Natural killer cell (primary cell): ENCODE measurements around the gene SYNE2. TPM values are rescaled to one million over a fixed set of nuclear protein-coding genes. Genes with fewer than 3 reads are reported as not detected.

Experiments used
- ATAC-seq, 3 donors: fragments of 150-1000 bp in 2 of 3; fragments of 200-7000 bp in 1 of 3; cut with Tn5 transposase; 1 replicate in 1 of 3; 2 replicates in 2 of 3; pipeline ENCODE4 v1.10.0; 2021; ENCODE audit warnings: mild to moderate bottlenecking in 2 of 3, moderate library complexity in 2 of 3
- DNase-seq, 2 donors: peaks; one replicate each; pipeline versions ENCODE4 v3.0.0 to v3.0.0-alpha.2; 2013 to 2021; ENCODE audit warnings: mixed read lengths in 1 of 2
- H3K27ac ChIP-seq: one replicate; pipeline ENCODE4 v1.5.1; 2013; ENCODE audit warnings: mild to moderate bottlenecking, low read length
- H3K27me3 ChIP-seq: one replicate; pipeline ENCODE4 v1.6.1; 2013; ENCODE audit warnings: low read length; ENCODE audit not compliant: control insufficient read depth, insufficient read depth
- H3K36me3 ChIP-seq: one replicate; pipeline ENCODE4 v1.6.1; 2013; ENCODE audit warnings: low read length; ENCODE audit not compliant: control insufficient read depth, insufficient read depth
- H3K4me1 ChIP-seq: one replicate; pipeline ENCODE4 v1.6.1; 2013; ENCODE audit warnings: low read length; ENCODE audit not compliant: control insufficient read depth, insufficient read depth
- H3K4me3 ChIP-seq: one replicate; pipeline ENCODE4 v1.5.1; 2013; ENCODE audit warnings: low read length
- H3K9me3 ChIP-seq: one replicate; pipeline ENCODE4 v1.6.1; 2013; ENCODE audit warnings: low read length; ENCODE audit not compliant: control insufficient read depth, insufficient read depth
- H3K27ac Mint-ChIP-seq, 2 donors: one replicate each; pipeline ENCODE4 v1.8.0; 2022; ENCODE audit warnings: mild to moderate bottlenecking in 2 of 2, mixed read lengths in 2 of 2, moderate library complexity in 1 of 2
- H3K27me3 Mint-ChIP-seq, 2 donors: one replicate each; pipeline ENCODE4 v1.8.0; 2022; ENCODE audit warnings: low read depth in 2 of 2, mixed read lengths in 2 of 2
- H3K36me3 Mint-ChIP-seq: one replicate; pipeline ENCODE4 v1.8.0; 2022; ENCODE audit warnings: mixed read lengths
- H3K4me1 Mint-ChIP-seq, 2 donors: one replicate each; pipeline ENCODE4 v1.8.0; 2022; ENCODE audit warnings: mixed read lengths in 2 of 2
- H3K4me3 Mint-ChIP-seq: one replicate; pipeline ENCODE4 v1.8.0; 2022; ENCODE audit warnings: mild to moderate bottlenecking, moderate library complexity, mixed read lengths
- H3K9me3 Mint-ChIP-seq, 2 donors: one replicate each; pipeline ENCODE4 v1.8.0; 2022; ENCODE audit warnings: mixed read lengths in 2 of 2
- WGBS: methylation state at CpG from one replicate; pipeline ENCODE4 v1.1.7; 2013; ENCODE audit warnings: missing lambda C conversion rate; ENCODE audit not compliant: insufficient coverage; 5-methylcytosine and 5-hydroxymethylcytosine counted together
- intact Hi-C: fragments of 100-400 bp; cut with micrococcal nuclease; formaldehyde crosslinking; loops from one replicate; pipeline ENCODE4 v1.14.2; 2022
- total RNA-seq, 4 donors: library from RNA; stranded (reverse); fragments of 120-200 nt in 1 of 4; gene quantifications; one replicate each; pipeline versions ENCODE4 v1.2.3 to v1.2.4, GENCODE V29; 2013 to 2022
- TF ChIP-seq, protein P1 (sequence below): fragments of 200-600 bp; IDR thresholded peaks from one replicate; pipeline ENCODE4 v1.8.0; 2022; ENCODE audit warnings: antibody characterized with exemption

SYNE2 gene
- total RNA-seq, 3 donors from 2014 or later (not counting 1 experiment from before 2014, with no cell fraction given), result 325 to 434 (median 373) TPM

DNA sequence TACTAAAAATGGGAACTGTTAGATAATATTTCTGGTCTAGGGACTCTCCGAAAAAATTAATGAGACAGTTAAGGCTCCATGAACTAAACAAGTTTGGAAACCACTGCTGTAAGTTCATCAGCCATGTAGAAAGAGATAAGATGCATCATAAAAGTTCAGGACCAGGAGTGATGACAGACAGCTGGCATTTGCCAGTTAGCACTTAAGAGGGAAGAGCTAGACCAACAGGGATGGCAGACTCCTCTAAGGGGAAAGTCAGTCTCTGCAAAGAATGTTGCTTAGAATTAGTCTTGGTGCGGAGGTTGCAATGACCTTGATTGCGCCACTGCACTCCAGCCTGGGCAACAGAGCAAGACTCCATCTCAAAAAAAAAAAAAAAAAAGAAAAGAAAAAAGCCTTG lies 129.4 kb downstream of the SYNE2 start:
- no peaks in the 10 kb centered on the region for H3K27me3 ChIP-seq
- DNase-seq (no peak), ATAC-seq (no peak)
- WGBS, result 98% methylated on average over 2 of the region's 3 CpGs
- no peaks in the 10 kb centered on the region for H3K4me1 ChIP-seq
- no peak overlapping the region for H3K27ac ChIP-seq
- H3K4me1 Mint-ChIP-seq, result no peaks in the 10 kb centered on the region
- H3K4me3 Mint-ChIP-seq, result no peak overlapping the region
- no peaks in the 10 kb centered on the region for H3K36me3 Mint-ChIP-seq
- no peak overlapping the region for H3K4me3 ChIP-seq
- intact Hi-C loops, result no loop called here
- H3K27me3 Mint-ChIP-seq, result no peaks in the 10 kb centered on the region
- H3K9me3 ChIP-seq, result no peaks in the 10 kb centered on the region
- no peak overlapping the region for H3K27ac Mint-ChIP-seq
- no peaks in the 10 kb centered on the region for H3K9me3 Mint-ChIP-seq
- TF ChIP-seq, protein P1, sequence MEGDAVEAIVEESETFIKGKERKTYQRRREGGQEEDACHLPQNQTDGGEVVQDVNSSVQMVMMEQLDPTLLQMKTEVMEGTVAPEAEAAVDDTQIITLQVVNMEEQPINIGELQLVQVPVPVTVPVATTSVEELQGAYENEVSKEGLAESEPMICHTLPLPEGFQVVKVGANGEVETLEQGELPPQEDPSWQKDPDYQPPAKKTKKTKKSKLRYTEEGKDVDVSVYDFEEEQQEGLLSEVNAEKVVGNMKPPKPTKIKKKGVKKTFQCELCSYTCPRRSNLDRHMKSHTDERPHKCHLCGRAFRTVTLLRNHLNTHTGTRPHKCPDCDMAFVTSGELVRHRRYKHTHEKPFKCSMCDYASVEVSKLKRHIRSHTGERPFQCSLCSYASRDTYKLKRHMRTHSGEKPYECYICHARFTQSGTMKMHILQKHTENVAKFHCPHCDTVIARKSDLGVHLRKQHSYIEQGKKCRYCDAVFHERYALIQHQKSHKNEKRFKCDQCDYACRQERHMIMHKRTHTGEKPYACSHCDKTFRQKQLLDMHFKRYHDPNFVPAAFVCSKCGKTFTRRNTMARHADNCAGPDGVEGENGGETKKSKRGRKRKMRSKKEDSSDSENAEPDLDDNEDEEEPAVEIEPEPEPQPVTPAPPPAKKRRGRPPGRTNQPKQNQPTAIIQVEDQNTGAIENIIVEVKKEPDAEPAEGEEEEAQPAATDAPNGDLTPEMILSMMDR, result no peak
- peaks cover 51% of the 10 kb centered on the region for H3K36me3 ChIP-seq

DNA sequence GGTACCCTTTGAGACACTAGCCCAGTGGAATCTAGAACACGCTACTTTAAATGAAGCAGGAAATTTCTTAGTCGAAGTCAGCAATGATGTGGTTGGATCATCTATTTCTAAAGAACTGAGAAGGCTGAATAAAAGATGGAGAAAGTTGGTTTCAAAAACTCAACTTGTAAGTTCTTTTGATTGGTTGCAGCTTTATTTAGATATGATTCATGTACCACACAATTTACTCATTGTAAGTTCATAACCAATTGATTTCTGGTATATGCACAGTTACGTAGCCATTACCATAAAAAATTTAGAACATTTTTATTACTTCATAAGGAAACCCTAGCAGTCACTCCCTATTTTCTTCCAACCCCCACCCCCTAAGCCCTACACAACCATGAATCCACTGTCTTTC lies 129.8 kb downstream of the SYNE2 start:
- intact Hi-C loops, result no loop called here
- WGBS, result 84% methylated on average over 3 of the region's 3 CpGs

DNA sequence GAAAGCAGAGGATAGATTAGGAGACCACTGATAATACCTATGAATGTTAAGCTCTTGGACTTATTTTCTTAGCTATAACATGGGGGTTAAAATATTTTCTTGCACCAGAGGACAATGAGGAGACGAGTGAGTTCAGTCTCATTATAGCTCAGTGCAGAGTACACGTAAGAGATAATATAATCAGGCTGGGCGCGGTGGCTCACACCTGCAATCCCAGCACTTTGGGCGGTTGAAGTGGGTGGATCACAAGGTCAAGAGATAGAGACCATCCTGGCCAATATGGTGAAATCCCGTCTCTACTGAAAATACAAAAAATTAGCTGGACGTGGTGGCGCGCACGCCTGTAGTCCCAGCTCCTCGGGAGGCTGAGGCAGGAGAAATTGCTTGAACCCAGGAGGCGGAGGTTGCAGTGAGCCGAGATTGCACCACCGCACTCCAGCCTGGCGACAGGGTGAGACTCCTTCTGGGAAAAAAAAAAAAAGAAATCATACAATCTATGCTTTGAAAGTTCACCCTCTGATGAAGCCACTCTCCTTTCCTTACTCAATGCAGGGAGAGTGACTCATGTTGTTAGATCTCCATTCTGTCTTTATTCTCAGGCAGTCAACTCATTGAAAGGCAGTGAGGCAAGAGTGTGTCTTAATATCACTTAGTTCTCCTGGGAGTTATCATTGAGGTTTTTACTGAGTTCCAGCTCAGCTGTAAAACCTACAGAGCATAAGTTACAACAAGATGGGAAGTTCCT lies 134.2 kb downstream of the SYNE2 start:
- Mint-ChIP-seq H3K4me3 (no peak overlapping the region), H3K27me3 (no peaks in the 10 kb centered on the region), H3K9me3 (no peaks in the 10 kb centered on the region), H3K36me3 (no peaks in the 10 kb centered on the region), H3K4me1 (peaks cover 12% of the 10 kb centered on the region in 2 donors), H3K27ac (peak overlapping the region; percentile 7 to 42)
- Histone ChIP-seq H3K4me1 (peaks cover 5% of the 10 kb centered on the region), H3K9me3 (no peaks in the 10 kb centered on the region), H3K27me3 (no peaks in the 10 kb centered on the region), H3K27ac (no peak overlapping the region), H3K36me3 (peaks cover 23% of the 10 kb centered on the region), H3K4me3 (no peak overlapping the region)
- TF ChIP-seq, protein P1, result no peak
- ATAC-seq (no peak), DNase-seq (no peak)
- intact Hi-C loops, result no loop called here
- WGBS, result 97% methylated on average over 15 of the region's 15 CpGs

More for the DNA sequence above, 129.8 kb downstream of the SYNE2 start:
- Mint-ChIP-seq H3K4me1 (no peaks in the 10 kb centered on the region), H3K27me3 (no peaks in the 10 kb centered on the region), H3K9me3 (no peaks in the 10 kb centered on the region), H3K4me3 (no peak overlapping the region), H3K36me3 (no peaks in the 10 kb centered on the region), H3K27ac (peak overlapping the region in 1 of 2 donors; percentile 38)
- ATAC-seq, result no peak
- TF ChIP-seq, protein P1, result no peak
- Histone ChIP-seq H3K4me3 (no peak overlapping the region), H3K36me3 (peaks cover 51% of the 10 kb centered on the region), H3K4me1 (no peaks in the 10 kb centered on the region), H3K27ac (no peak overlapping the region), H3K27me3 (no peaks in the 10 kb centered on the region), H3K9me3 (no peaks in the 10 kb centered on the region)
- DNase-seq, result no peak

DNA sequence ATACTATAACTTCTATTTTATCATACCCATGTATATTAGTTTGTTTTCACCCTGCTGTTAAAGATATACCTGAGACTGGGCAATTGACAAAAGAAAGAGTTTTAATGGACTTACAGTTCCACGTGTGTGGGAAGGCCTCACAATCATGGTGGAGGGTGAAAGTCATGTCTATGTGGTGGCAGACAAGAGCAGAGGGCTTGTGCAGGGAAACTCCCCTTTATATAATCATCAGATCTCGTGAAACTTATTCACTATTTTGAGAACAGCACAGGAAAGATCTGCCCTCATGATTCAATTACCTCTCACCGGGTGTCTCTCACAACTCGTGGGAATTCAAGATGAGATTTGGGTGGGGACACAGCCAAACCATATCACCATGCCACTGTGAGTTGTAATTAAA lies 135.8 kb downstream of the SYNE2 start:
- H3K36me3 ChIP-seq, result peaks cover 21% of the 10 kb centered on the region
- H3K4me1 Mint-ChIP-seq, result peaks cover 23 to 24% of the 10 kb centered on the region in 2 donors
- no peaks in the 10 kb centered on the region for H3K9me3 ChIP-seq
- DNase-seq (peak in 1 of 2 donors; percentile 6), ATAC-seq (peak in 2 of 3 donors; percentile 53 to 58)
- no peak overlapping the region for H3K27ac ChIP-seq
- no peak overlapping the region for H3K4me3 ChIP-seq
- no peak overlapping the region for H3K4me3 Mint-ChIP-seq
- no peaks in the 10 kb centered on the region for H3K36me3 Mint-ChIP-seq
- intact Hi-C loops, result no loop called here
- no peaks in the 10 kb centered on the region for H3K27me3 Mint-ChIP-seq
- H3K9me3 Mint-ChIP-seq, result no peaks in the 10 kb centered on the region
- WGBS, result 56% methylated on average over 3 of the region's 4 CpGs
- H3K27ac Mint-ChIP-seq, result peak overlapping the region; percentile 31 to 75
- H3K27me3 ChIP-seq, result no peaks in the 10 kb centered on the region
- TF ChIP-seq, protein P1, result no peak
- H3K4me1 ChIP-seq, result peaks cover 13% of the 10 kb centered on the region
